Lower lobe of right lung (tissue), 2 donors: ENCODE results near the gene CELF4. TPM values are rescaled to one million over a fixed set of nuclear protein-coding genes. Genes with fewer than 3 reads are reported as not detected.

Experiments used
- ATAC-seq, 2 donors: fragments of 200-7000 bp; cut with Tn5 transposase; one replicate each; pipeline ENCODE4 v1.9.1; 2020 to 2022; ENCODE audit warnings: mild to moderate bottlenecking in 2 of 2, moderate library complexity in 2 of 2
- DNase-seq: peaks from one replicate; pipeline ENCODE4 v3.0.0-alpha.2; 2020
- H3K27ac ChIP-seq: fragments of 200-600 bp; one replicate; pipeline ENCODE4 v1.8.0; 2022
- H3K27me3 ChIP-seq: fragments of 200-600 bp; one replicate; pipeline ENCODE4 v1.8.0; 2022; ENCODE audit warnings: low read depth
- H3K36me3 ChIP-seq: fragments of 200-600 bp; one replicate; pipeline ENCODE4 v1.8.0; 2022; ENCODE audit warnings: mild to moderate bottlenecking
- H3K4me1 ChIP-seq: fragments of 200-600 bp; one replicate; pipeline ENCODE4 v1.8.0; 2022
- H3K4me3 ChIP-seq: fragments of 200-600 bp; one replicate; pipeline ENCODE4 v1.8.0; 2022; ENCODE audit warnings: mild to moderate bottlenecking
- H3K9me3 ChIP-seq: fragments of 200-600 bp; one replicate; pipeline ENCODE4 v1.8.0; 2022
- CTCF ChIP-seq: fragments of 200-600 bp; IDR thresholded peaks from one replicate; pipeline ENCODE4 v1.8.0; 2022; ENCODE audit warnings: antibody characterized with exemption, mild to moderate bottlenecking
- intact Hi-C: fragments of 100-400 bp; cut with DNase I; formaldehyde crosslinking; loops from one replicate; pipeline ENCODE4 v1.11.0; 2022
- total RNA-seq: library from RNA; stranded (reverse); fragmentation: NEBNext Ultra II Directional; extraction: Animal tissue kit (Norgen Biotek cat#: 25700); gene quantifications from one replicate; pipeline ENCODE4 v1.2.1, GENCODE V29; 2021
- donor health status: DM: no; HTN: yes; CAD: no; lungs with severe emphysema.

The CELF4 gene
- total RNA-seq, 1 donor from 2014 or later, result 0.38 TPM

DNA sequence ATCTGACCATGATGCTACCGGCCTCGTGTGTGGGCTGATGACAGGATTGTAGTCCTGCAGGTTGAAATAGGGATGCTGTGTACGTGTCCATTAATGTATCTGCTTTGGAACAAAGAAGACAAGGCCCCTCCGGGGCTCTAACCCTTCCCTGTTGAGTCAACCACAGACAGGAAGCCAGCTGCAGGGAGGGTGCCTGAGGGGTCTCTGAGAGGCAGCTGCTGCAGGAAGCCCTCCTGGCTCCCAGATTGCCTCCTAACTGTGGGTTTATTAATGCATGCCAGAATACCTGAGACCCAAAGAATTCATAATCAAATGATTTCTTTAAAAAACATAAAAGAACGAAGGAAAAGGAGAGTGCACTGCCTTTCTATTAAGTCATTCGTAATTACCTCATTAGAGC, 140.4 kb downstream of the CELF4 start:
- Histone ChIP-seq H3K4me3 (no peak overlapping the region), H3K27ac (no peak overlapping the region), H3K36me3 (no peaks in the 10 kb centered on the region), H3K9me3 (no peaks in the 10 kb centered on the region), H3K4me1 (no peaks in the 10 kb centered on the region), H3K27me3 (no peaks in the 10 kb centered on the region)
- ATAC-seq (no peak), DNase-seq (no peak)
- intact Hi-C loops, result no loop called here
- no peak for TF ChIP-seq CTCF

DNA sequence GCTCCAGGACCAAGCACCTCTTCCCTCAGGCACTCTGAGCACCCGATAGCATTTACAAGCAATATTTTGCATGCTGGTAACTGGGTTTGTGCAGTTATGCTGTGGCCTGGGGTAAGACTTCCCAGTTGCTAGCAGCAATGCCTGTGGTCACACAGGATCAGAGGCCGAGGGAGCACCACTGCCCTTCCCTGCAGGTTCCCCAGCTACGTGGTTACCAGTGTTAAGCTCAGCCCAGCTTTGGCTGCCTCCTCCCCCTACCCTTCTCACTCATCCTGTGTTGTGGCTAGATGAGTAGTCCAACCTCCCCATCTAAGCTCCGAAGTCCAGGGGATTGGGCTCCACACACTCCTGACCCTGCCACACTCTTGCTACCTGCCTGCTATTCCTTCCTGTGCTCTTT, 141.1 kb downstream of the CELF4 start:
- Histone ChIP-seq H3K27ac (no peak overlapping the region), H3K4me3 (no peak overlapping the region), H3K36me3 (no peaks in the 10 kb centered on the region), H3K4me1 (no peaks in the 10 kb centered on the region), H3K9me3 (no peaks in the 10 kb centered on the region), H3K27me3 (no peaks in the 10 kb centered on the region)
- DNase-seq (no peak), ATAC-seq (no peak)
- intact Hi-C loops, result no loop called here
- TF ChIP-seq CTCF, result no peak

DNA sequence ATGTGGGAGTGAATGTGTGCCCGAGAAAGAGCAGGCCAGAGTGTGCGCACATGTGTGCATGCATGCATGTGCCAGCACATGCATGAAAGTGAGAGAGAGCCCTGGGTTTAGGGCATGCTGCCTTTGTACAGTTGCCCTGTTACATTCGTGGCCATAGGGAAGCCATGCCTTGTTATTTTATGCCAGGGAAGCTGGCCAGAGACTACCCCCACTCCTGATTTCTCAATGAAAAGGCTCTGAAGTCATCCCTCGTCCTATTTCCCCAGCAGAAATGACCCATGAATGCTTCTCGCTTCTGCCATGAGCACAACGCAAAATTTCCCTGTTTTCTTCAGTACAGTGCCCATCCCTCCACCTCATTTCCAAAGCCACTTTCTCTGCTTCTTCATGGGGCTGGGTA, 143.0 kb downstream of the CELF4 start:
- no peaks in the 10 kb centered on the region for H3K4me1 ChIP-seq
- no peak for TF ChIP-seq CTCF
- H3K9me3 ChIP-seq, result no peaks in the 10 kb centered on the region
- H3K36me3 ChIP-seq, result no peaks in the 10 kb centered on the region
- H3K27ac ChIP-seq, result no peak overlapping the region
- DNase-seq, result no peak
- no peak for ATAC-seq
- intact Hi-C loops, result no loop called here
- no peak overlapping the region for H3K4me3 ChIP-seq
- H3K27me3 ChIP-seq, result no peaks in the 10 kb centered on the region

DNA sequence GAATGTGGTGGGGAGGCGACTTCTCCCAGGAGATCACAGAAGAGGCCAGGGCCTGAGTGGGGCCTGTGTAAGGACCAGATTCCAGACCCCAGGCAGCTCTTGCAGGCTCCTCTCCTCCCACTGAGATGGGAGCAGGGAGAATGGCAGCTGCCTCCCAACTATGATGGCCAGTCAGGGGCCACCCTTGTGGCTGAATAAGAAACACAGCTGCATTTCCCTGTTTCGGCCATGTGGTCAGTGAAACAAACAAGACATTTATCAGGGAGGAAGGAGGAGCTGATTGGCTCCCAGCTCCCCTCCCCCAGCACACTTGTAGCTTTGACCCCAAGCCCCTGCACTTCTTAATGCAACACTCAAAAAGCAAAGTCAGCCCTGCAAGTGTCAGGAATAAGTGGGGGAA, 143.5 kb downstream of the CELF4 start:
- intact Hi-C loops, result no loop called here
- no peak for DNase-seq

GRCh38 chr18:37421341-37422077, 144.1 kb downstream of the CELF4 start:
- H3K27me3 ChIP-seq, result no peaks in the 10 kb centered on the region
- no peaks in the 10 kb centered on the region for H3K4me1 ChIP-seq
- DNase-seq, result no peak
- intact Hi-C loops, result no loop called here
- TF ChIP-seq CTCF, result no peak
- H3K36me3 ChIP-seq, result no peaks in the 10 kb centered on the region
- H3K27ac ChIP-seq, result no peak overlapping the region
- no peak overlapping the region for H3K4me3 ChIP-seq
- no peak for ATAC-seq
- H3K9me3 ChIP-seq, result no peaks in the 10 kb centered on the region

More for the DNA sequence above, 143.5 kb downstream of the CELF4 start:
- TF ChIP-seq CTCF, result no peak
- H3K4me1 ChIP-seq, result no peaks in the 10 kb centered on the region
- no peaks in the 10 kb centered on the region for H3K9me3 ChIP-seq
- H3K36me3 ChIP-seq, result no peaks in the 10 kb centered on the region
- ATAC-seq, result no peak
- no peak overlapping the region for H3K27ac ChIP-seq
- no peaks in the 10 kb centered on the region for H3K27me3 ChIP-seq
- no peak overlapping the region for H3K4me3 ChIP-seq
